ENCODE results near the gene SPRTN. TPM values are rescaled to one million over a fixed set of nuclear protein-coding genes. Genes with fewer than 3 reads are reported as not detected.

SPRTN gene, protein sequence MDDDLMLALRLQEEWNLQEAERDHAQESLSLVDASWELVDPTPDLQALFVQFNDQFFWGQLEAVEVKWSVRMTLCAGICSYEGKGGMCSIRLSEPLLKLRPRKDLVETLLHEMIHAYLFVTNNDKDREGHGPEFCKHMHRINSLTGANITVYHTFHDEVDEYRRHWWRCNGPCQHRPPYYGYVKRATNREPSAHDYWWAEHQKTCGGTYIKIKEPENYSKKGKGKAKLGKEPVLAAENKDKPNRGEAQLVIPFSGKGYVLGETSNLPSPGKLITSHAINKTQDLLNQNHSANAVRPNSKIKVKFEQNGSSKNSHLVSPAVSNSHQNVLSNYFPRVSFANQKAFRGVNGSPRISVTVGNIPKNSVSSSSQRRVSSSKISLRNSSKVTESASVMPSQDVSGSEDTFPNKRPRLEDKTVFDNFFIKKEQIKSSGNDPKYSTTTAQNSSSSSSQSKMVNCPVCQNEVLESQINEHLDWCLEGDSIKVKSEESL
- total RNA-seq (14.0 TPM), polyA plus RNA-seq (8.4 TPM)
- long read RNA-seq, donor 1, partial matches to known transcripts: 0 of 1 reads
- long read RNA-seq, donor 1, other reads (novel, unspliced or antisense): 0 of 1 reads
- long read RNA-seq, donor 2, transcript SPRTN-202 (5 exons, 3,468 nt): major isoform, 6 of 14 reads
- long read RNA-seq, donor 2, partial matches to known transcripts: 5 of 14 reads
- long read RNA-seq, donor 2, other reads (novel, unspliced or antisense): 0 of 14 reads
- long read RNA-seq, donor 3, transcript SPRTN-202 (5 exons, 3,468 nt): major isoform, 7 of 11 reads
- long read RNA-seq, donor 3, partial matches to known transcripts: 0 of 11 reads
- long read RNA-seq, donor 3, other reads (novel, unspliced or antisense): 0 of 11 reads
- long read RNA-seq, donor 4, partial matches to known transcripts: 0 of 4 reads
- long read RNA-seq, donor 4, other reads (novel, unspliced or antisense): 0 of 4 reads
- long read RNA-seq, donor 5, transcript SPRTN-202 (5 exons, 3,468 nt): major isoform, 5 of 44 reads
- long read RNA-seq, donor 5, partial matches to known transcripts: 13 of 44 reads
- long read RNA-seq, donor 5, other reads (novel, unspliced or antisense): 25 of 44 reads
- long read RNA-seq, donor 6, partial matches to known transcripts: 0 of 1 reads
- long read RNA-seq, donor 6, other reads (novel, unspliced or antisense): 0 of 1 reads
- long read RNA-seq, donor 7, partial matches to known transcripts: 7 of 10 reads
- long read RNA-seq, donor 7, other reads (novel, unspliced or antisense): 0 of 10 reads
- long read RNA-seq, donor 8, partial matches to known transcripts: 0 of 1 reads
- long read RNA-seq, donor 8, other reads (novel, unspliced or antisense): 0 of 1 reads
- long read RNA-seq, donor 9, partial matches to known transcripts: 0 of 5 reads
- long read RNA-seq, donor 9, other reads (novel, unspliced or antisense): 0 of 5 reads
- long read RNA-seq, donor 10, partial matches to known transcripts: 0 of 4 reads
- long read RNA-seq, donor 10, other reads (novel, unspliced or antisense): 0 of 4 reads

GRCh38 chr1:231338270-231339128 lies at the start of gene SPRTN:
TSS of gene SPRTN (plus strand) at chr1:231338293. CDS start at chr1:231338384, 91 bp downstream.
- Histone ChIP-seq H3K27ac (ENCODE audit: low read depth in 1 of 2, low read length in 1 of 2) (peak within 1 kb of the TSS; percentile 96 to 98), H3K36me3 (ENCODE audit: control insufficient read depth in 2 of 2, insufficient read depth in 2 of 2, low read length in 1 of 2) (peaks cover 9 to 12% of the 10 kb centered on the region in 2 donors), H3K27me3 (ENCODE audit: control insufficient read depth in 2 of 2, insufficient read depth in 1 of 2, low read length in 1 of 2) (no peaks in the 10 kb centered on the region), H3K4me1 (ENCODE audit: control insufficient read depth in 2 of 2, insufficient read depth in 2 of 2, low read length in 2 of 2) (peaks cover 28% of the 10 kb centered on the region in 2 donors), H3K9me3 (ENCODE audit: control insufficient read depth in 2 of 2, insufficient read depth in 1 of 2, low read length in 1 of 2) (peaks cover 0 to 3% of the 10 kb centered on the region in 2 donors), H3K4me3 (ENCODE audit: low read length in 2 of 2) (peak within 1 kb of the TSS; percentile 75 to 83)
- DNase-seq (ENCODE audit: low read depth in 6 of 9, low spot score in 9 of 9): peak in 1 of 9 donors; percentile 35
- under 1% methylated on average over 43 of the region's 43 CpGs for WGBS

DNA sequence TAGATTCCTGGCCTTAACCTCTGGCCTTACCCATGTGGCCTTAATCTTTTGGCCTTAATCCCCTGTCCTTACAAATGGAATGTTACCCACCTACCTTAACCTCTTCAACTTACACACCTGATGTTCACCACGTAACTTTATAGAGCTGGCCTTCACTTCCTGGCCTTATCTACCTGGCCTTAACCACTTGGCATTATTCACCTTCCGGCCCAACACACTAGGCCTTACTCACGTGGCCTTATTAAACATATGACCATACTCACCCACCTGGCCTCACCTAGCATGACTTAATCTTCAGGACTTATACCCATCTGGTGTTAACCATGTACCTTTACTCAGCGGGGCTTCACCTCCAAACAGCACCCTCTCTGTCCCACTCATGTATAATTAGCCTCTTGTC lies 42.2 kb upstream of the SPRTN start:
- Histone ChIP-seq H3K27ac (ENCODE audit: low read depth in 1 of 2, low read length in 1 of 2) (no peak overlapping the region), H3K4me3 (ENCODE audit: low read length in 2 of 2) (no peak overlapping the region), H3K27me3 (ENCODE audit: control insufficient read depth in 2 of 2, insufficient read depth in 1 of 2, low read length in 1 of 2) (no peaks in the 10 kb centered on the region), H3K4me1 (ENCODE audit: control insufficient read depth in 2 of 2, insufficient read depth in 2 of 2, low read length in 2 of 2) (no peaks in the 10 kb centered on the region), H3K36me3 (ENCODE audit: control insufficient read depth in 2 of 2, insufficient read depth in 2 of 2, low read length in 1 of 2) (no peaks in the 10 kb centered on the region), H3K9me3 (ENCODE audit: control insufficient read depth in 2 of 2, insufficient read depth in 1 of 2, low read length in 1 of 2) (no peaks in the 10 kb centered on the region)
- DNase-seq (ENCODE audit: low read depth in 6 of 9, low spot score in 9 of 9): no peak
- 96% methylated on average over 4 of the region's 4 CpGs for WGBS

GRCh38 chr1:231301990-231302389 lies 36.1 kb upstream of the SPRTN start:
- no peaks in the 10 kb centered on the region for H3K4me1 ChIP-seq (ENCODE audit: control insufficient read depth in 2 of 2, insufficient read depth in 2 of 2, low read length in 2 of 2)
- WGBS: 95% methylated on average over 3 of the region's 3 CpGs
- H3K36me3 ChIP-seq (ENCODE audit: control insufficient read depth in 2 of 2, insufficient read depth in 2 of 2, low read length in 1 of 2): no peaks in the 10 kb centered on the region
- no peak for DNase-seq (ENCODE audit: low read depth in 6 of 9, low spot score in 9 of 9)
- H3K4me3 ChIP-seq (ENCODE audit: low read length in 2 of 2): no peak overlapping the region
- H3K27ac ChIP-seq (ENCODE audit: low read depth in 1 of 2, low read length in 1 of 2): no peak overlapping the region
- no peaks in the 10 kb centered on the region for H3K27me3 ChIP-seq (ENCODE audit: control insufficient read depth in 2 of 2, insufficient read depth in 1 of 2, low read length in 1 of 2)
- H3K9me3 ChIP-seq (ENCODE audit: control insufficient read depth in 2 of 2, insufficient read depth in 1 of 2, low read length in 1 of 2): no peaks in the 10 kb centered on the region

GRCh38 chr1:231310391-231310934 lies 27.6 kb upstream of the SPRTN start:
- no peak for DNase-seq (ENCODE audit: low read depth in 6 of 9, low spot score in 9 of 9)
- no peak overlapping the region for H3K27ac ChIP-seq (ENCODE audit: low read depth in 1 of 2, low read length in 1 of 2)
- no peak overlapping the region for H3K4me3 ChIP-seq (ENCODE audit: low read length in 2 of 2)
- no peaks in the 10 kb centered on the region for H3K9me3 ChIP-seq (ENCODE audit: control insufficient read depth in 2 of 2, insufficient read depth in 1 of 2, low read length in 1 of 2)
- H3K36me3 ChIP-seq (ENCODE audit: control insufficient read depth in 2 of 2, insufficient read depth in 2 of 2, low read length in 1 of 2): no peaks in the 10 kb centered on the region
- H3K4me1 ChIP-seq (ENCODE audit: control insufficient read depth in 2 of 2, insufficient read depth in 2 of 2, low read length in 2 of 2): no peaks in the 10 kb centered on the region
- H3K27me3 ChIP-seq (ENCODE audit: control insufficient read depth in 2 of 2, insufficient read depth in 1 of 2, low read length in 1 of 2): no peaks in the 10 kb centered on the region
- 98% methylated on average over 10 of the region's 10 CpGs for WGBS

DNA sequence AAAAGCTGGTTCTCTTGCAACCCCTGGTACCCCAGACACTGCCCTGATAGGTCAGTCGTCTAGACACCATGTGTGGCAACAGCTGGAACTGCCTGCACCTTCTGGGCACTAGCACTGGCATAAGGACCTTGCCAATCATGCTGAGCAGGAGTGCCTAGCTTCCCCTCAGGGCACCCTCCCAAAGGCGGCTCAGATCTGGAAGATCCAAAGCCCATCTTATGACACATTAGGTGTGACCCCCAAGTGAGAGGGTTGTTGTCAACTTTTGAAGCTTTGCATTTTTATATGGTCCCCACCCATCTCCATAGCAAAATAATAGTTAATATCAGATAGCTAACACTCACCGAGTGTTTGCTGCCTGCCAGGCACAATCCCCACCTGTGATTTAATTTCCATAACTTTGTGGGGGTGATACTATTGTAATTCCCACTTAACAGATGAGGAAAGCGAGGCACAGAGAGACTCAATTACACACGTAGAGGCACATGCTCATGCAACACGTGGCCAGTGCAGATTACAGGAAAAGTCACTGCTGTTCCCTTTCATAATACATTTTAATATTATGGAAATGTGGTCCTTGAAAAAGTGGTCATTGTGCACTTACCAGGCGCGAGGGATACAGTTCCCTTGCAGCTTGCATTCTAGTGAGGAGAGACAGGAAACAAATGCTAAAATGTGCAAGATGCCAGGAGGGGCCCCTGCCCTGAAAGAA lies 26.2 kb upstream of the SPRTN start:
- H3K9me3 ChIP-seq (ENCODE audit: control insufficient read depth in 2 of 2, insufficient read depth in 1 of 2, low read length in 1 of 2): no peaks in the 10 kb centered on the region
- 94% methylated on average over 8 of the region's 8 CpGs for WGBS
- H3K4me1 ChIP-seq (ENCODE audit: control insufficient read depth in 2 of 2, insufficient read depth in 2 of 2, low read length in 2 of 2): no peaks in the 10 kb centered on the region
- DNase-seq (ENCODE audit: low read depth in 6 of 9, low spot score in 9 of 9): no peak
- H3K36me3 ChIP-seq (ENCODE audit: control insufficient read depth in 2 of 2, insufficient read depth in 2 of 2, low read length in 1 of 2): no peaks in the 10 kb centered on the region
- H3K27ac ChIP-seq (ENCODE audit: low read depth in 1 of 2, low read length in 1 of 2): no peak overlapping the region
- H3K4me3 ChIP-seq (ENCODE audit: low read length in 2 of 2): no peak overlapping the region
- no peaks in the 10 kb centered on the region for H3K27me3 ChIP-seq (ENCODE audit: control insufficient read depth in 2 of 2, insufficient read depth in 1 of 2, low read length in 1 of 2)

- no peaks in the 10 kb centered on the region for H3K36me3 ChIP-seq (ENCODE audit: control insufficient read depth in 2 of 2, insufficient read depth in 2 of 2, low read length in 1 of 2)
- H3K9me3 ChIP-seq (ENCODE audit: control insufficient read depth in 2 of 2, insufficient read depth in 1 of 2, low read length in 1 of 2): no peaks in the 10 kb centered on the region
- no peak for DNase-seq (ENCODE audit: low read depth in 6 of 9, low spot score in 9 of 9)
- no peak overlapping the region for H3K27ac ChIP-seq (ENCODE audit: low read depth in 1 of 2, low read length in 1 of 2)
- no peak overlapping the region for H3K4me3 ChIP-seq (ENCODE audit: low read length in 2 of 2)
- no peaks in the 10 kb centered on the region for H3K4me1 ChIP-seq (ENCODE audit: control insufficient read depth in 2 of 2, insufficient read depth in 2 of 2, low read length in 2 of 2)
- 89% methylated on average over 5 of the region's 5 CpGs for WGBS
- no peaks in the 10 kb centered on the region for H3K27me3 ChIP-seq (ENCODE audit: control insufficient read depth in 2 of 2, insufficient read depth in 1 of 2, low read length in 1 of 2)
Measured at GRCh38 chr1:231312432-231312788, 25.7 kb upstream of the SPRTN start.

DNA sequence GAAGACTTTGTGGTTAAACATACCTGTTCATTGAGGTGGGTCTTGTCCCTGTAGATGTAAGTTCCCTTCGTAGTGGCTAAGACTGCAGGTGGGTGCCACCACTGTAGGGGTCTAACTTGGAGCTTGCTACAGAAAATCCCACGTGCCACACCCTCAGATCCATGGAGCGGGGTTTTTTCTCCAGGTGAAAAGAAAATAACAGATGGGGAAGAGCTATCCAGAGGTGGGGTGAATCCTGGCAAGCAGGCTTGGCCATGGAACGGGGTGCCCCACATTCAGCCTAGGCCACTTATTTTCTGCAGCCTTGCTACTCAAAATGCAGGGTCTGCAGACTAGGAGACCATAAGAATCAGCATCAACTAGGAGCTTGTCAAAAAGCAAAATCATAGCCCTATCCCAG lies 24.4 kb upstream of the SPRTN start:
- Histone ChIP-seq H3K4me3 (ENCODE audit: low read length in 2 of 2) (no peak overlapping the region), H3K27me3 (ENCODE audit: control insufficient read depth in 2 of 2, insufficient read depth in 1 of 2, low read length in 1 of 2) (no peaks in the 10 kb centered on the region), H3K4me1 (ENCODE audit: control insufficient read depth in 2 of 2, insufficient read depth in 2 of 2, low read length in 2 of 2) (no peaks in the 10 kb centered on the region), H3K9me3 (ENCODE audit: control insufficient read depth in 2 of 2, insufficient read depth in 1 of 2, low read length in 1 of 2) (no peaks in the 10 kb centered on the region), H3K27ac (ENCODE audit: low read depth in 1 of 2, low read length in 1 of 2) (no peak overlapping the region), H3K36me3 (ENCODE audit: control insufficient read depth in 2 of 2, insufficient read depth in 2 of 2, low read length in 1 of 2) (no peaks in the 10 kb centered on the region)
- WGBS: 81% methylated on average over 4 of the region's 4 CpGs
- DNase-seq (ENCODE audit: low read depth in 6 of 9, low spot score in 9 of 9): no peak
